Coronary artery (tissue), 2 donors: Measurements from ENCODE around the gene USP44.

Source experiments
- DNase-seq: peaks from one replicate; pipeline ENCODE4 v3.0.0-alpha.2; 2017; ENCODE audit warnings: low spot score
- H3K27ac ChIP-seq, 2 donors: fragments of 200-600 bp; sonication (generic); one replicate each; pipeline ENCODE4 v1.5.1; 2016 to 2019
- H3K4me3 ChIP-seq: fragments of 200-600 bp; sonication (generic); 2 replicates; pipeline ENCODE4 v1.5.1; 2016; ENCODE audit warnings: mild to moderate bottlenecking, moderate library complexity
- CTCF ChIP-seq: fragments of 200-600 bp; sonication (generic); IDR thresholded peaks from one replicate; pipeline ENCODE4 v1.5.1; 2019; ENCODE audit warnings: antibody characterized with exemption

Gene USP44

GRCh38 chr12:95511977-95512376, 39.3 kb downstream of the USP44 start:
- Histone ChIP-seq H3K27ac (no peak overlapping the region), H3K4me3 (no peak overlapping the region)
- TF ChIP-seq CTCF, result no peak
- no peak for DNase-seq

- DNase-seq, result no peak
- no peak for TF ChIP-seq CTCF
- Histone ChIP-seq H3K4me3 (no peak overlapping the region), H3K27ac (no peak overlapping the region)
Measured at GRCh38 chr12:95509300-95509699, 42.0 kb downstream of the USP44 start.

- Histone ChIP-seq H3K27ac (no peak overlapping the region), H3K4me3 (no peak overlapping the region)
- no peak for TF ChIP-seq CTCF
- no peak for DNase-seq
Measured at GRCh38 chr12:95506707-95507523, 44.4 kb downstream of the USP44 start.

- no peak for DNase-seq
- no peak for TF ChIP-seq CTCF
- Histone ChIP-seq H3K4me3 (no peak overlapping the region), H3K27ac (no peak overlapping the region)
Measured at GRCh38 chr12:95505039-95505438, 46.2 kb downstream of the USP44 start.

- DNase-seq, result no peak
- H3K4me3 ChIP-seq, result no peak overlapping the region
- no peak for TF ChIP-seq CTCF
- no peak overlapping the region for H3K27ac ChIP-seq
Measured at GRCh38 chr12:95504140-95504539, 47.1 kb downstream of the USP44 start.

- H3K27ac ChIP-seq, result no peak overlapping the region
- H3K4me3 ChIP-seq, result no peak overlapping the region
- no peak for DNase-seq
- TF ChIP-seq CTCF, result no peak
Measured at GRCh38 chr12:95499772-95500171, 51.5 kb downstream of the USP44 start.

- Histone ChIP-seq H3K27ac (no peak overlapping the region), H3K4me3 (no peak overlapping the region)
- no peak for TF ChIP-seq CTCF
- no peak for DNase-seq
Measured at GRCh38 chr12:95498968-95499367, 52.3 kb downstream of the USP44 start.
